ENCODE measurements around the gene GAB2.

Gene GAB2

GRCh38 chr11:78371221-78371891, 46.3 kb downstream of the GAB2 start:
- TF ChIP-seq TAF1 (IDR thresholded peaks at IDR 0.05; ENCODE audit: borderline replicate concordance, insufficient read depth, low read length): no peak

DNA sequence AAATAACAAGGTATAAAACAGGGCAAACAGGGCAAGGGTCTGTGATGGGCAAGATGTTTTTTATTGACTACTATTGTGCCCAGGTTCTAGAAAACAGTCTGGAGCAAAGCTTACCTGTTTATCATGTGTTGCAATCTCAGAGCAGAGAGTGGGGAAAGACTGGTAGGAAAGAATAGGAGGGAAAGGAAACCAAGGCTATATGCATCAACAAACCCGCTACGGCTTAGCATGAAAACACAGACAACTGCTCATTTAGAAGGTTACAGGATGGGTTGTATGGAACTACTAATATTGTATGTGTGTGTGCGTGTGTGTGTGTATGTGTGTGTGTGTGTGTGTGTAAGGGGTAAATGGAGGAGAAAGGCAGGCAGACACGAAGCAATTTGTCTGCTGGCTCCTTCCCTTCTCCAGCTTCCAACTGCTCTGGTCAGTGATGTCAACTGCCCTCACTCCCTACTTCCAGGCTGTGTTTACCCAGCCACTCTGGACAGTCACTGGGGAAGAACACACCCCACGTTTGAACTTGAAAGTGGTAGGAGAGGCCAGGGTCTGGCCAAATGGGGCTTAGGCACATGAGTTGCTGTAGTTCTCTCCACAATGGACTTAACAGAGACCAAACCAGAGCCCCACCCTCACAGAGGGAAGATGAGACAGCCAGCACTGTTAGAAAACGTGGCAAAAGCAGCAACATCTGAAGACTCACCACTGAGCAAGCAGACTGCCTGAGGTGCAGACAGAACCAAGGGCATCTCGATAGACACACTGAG, 47.0 kb downstream of the GAB2 start:
- TF ChIP-seq FOXP2 (optimal IDR thresholded peaks at IDR 0.05; ENCODE audit: borderline replicate concordance, extremely low read depth, extremely low read length, insufficient read depth) (peak; percentile 89), POLR2AphosphoS5 (IDR thresholded peaks at IDR 0.05; ENCODE audit: low read depth, low read length) (no peak)

- TF ChIP-seq SIN3A (IDR thresholded peaks at IDR 0.05; ENCODE audit: borderline replicate concordance, insufficient read depth, low read length) (no peak), FOXP2 (optimal IDR thresholded peaks at IDR 0.05; ENCODE audit: borderline replicate concordance, extremely low read depth, extremely low read length, insufficient read depth) (no peak), POLR2AphosphoS5 (IDR thresholded peaks at IDR 0.05; ENCODE audit: low read depth, low read length) (no peak), REST (IDR thresholded peaks at IDR 0.05; ENCODE audit: insufficient read depth in 1 of 2, low read depth in 2 of 2, low read length in 2 of 2) (no peak), TAF1 (IDR thresholded peaks at IDR 0.05; ENCODE audit: borderline replicate concordance, insufficient read depth, low read length) (no peak)
Measured at GRCh38 chr11:78365381-78365792, 52.2 kb downstream of the GAB2 start.

DNA sequence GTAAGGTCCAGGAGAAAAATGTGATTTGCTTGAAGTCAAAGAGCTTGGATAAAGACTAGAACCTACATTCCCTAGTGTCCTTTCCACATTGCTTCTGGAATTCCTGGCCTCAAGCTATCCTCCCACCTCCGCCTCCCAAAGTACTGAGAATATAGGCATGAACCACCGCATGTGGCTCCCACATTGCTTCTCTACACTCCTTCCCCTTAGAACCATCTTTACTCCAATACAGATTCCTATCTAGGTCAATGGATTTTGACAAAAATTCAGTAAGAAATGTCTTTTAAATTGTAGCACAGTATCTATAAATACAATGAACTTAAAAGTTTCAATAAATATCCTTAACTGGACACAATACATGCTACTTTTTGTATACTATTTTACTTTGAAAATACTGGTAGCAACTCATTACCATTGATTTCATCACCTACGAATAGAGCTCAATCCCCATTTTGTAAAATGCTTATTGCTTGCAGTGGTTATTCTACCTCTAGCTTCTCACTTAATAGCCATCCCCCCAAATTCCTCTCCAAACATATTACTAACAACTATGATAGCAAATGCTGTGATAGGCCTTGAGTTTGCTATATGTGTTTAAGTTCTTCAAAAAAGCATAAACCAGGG, 53.4 kb downstream of the GAB2 start:
- TF ChIP-seq SIN3A (IDR thresholded peaks at IDR 0.05; ENCODE audit: borderline replicate concordance, insufficient read depth, low read length) (no peak), REST (IDR thresholded peaks at IDR 0.05; ENCODE audit: insufficient read depth in 1 of 2, low read depth in 2 of 2, low read length in 2 of 2) (no peak), FOXP2 (optimal IDR thresholded peaks at IDR 0.05; ENCODE audit: borderline replicate concordance, extremely low read depth, extremely low read length, insufficient read depth) (no peak), TAF1 (IDR thresholded peaks at IDR 0.05; ENCODE audit: borderline replicate concordance, insufficient read depth, low read length) (no peak), POLR2AphosphoS5 (IDR thresholded peaks at IDR 0.05; ENCODE audit: low read depth, low read length) (no peak)

GRCh38 chr11:78363024-78363619, 54.5 kb downstream of the GAB2 start:
- TF ChIP-seq POLR2AphosphoS5 (IDR thresholded peaks at IDR 0.05; ENCODE audit: low read depth, low read length) (no peak), FOXP2 (optimal IDR thresholded peaks at IDR 0.05; ENCODE audit: borderline replicate concordance, extremely low read depth, extremely low read length, insufficient read depth) (no peak), SIN3A (IDR thresholded peaks at IDR 0.05; ENCODE audit: borderline replicate concordance, insufficient read depth, low read length) (no peak), REST (IDR thresholded peaks at IDR 0.05; ENCODE audit: insufficient read depth in 1 of 2, low read depth in 2 of 2, low read length in 2 of 2) (no peak), TAF1 (IDR thresholded peaks at IDR 0.05; ENCODE audit: borderline replicate concordance, insufficient read depth, low read length) (no peak)
